Measurements from ENCODE around the gene TJP1.

Gene TJP1

DNA sequence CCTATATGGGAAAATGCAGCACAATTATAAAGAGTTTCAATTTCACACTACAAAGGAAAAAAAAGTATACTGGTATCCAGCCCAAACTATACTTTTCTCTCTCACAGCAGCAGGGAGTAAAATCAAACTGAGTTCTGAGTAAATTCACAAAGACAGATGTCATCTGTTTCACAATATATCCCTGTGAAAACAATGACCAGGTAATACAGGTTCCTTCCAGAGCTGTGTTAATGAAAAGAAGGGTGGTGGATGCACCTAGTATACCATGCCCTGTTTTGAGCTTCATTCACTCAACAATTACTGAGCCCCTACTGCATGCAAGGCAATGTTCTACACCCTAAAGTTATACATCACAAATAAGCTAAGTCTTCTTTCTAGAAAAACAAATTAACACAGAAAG is 108.5 kb downstream of the TJP1 start:
- no peak for TF ChIP-seq EZH2 (IDR thresholded peaks at IDR 0.05; ENCODE audit: borderline replicate concordance, low read depth, low read length, severe bottlenecking)
- TF ChIP-seq, protein P1, sequence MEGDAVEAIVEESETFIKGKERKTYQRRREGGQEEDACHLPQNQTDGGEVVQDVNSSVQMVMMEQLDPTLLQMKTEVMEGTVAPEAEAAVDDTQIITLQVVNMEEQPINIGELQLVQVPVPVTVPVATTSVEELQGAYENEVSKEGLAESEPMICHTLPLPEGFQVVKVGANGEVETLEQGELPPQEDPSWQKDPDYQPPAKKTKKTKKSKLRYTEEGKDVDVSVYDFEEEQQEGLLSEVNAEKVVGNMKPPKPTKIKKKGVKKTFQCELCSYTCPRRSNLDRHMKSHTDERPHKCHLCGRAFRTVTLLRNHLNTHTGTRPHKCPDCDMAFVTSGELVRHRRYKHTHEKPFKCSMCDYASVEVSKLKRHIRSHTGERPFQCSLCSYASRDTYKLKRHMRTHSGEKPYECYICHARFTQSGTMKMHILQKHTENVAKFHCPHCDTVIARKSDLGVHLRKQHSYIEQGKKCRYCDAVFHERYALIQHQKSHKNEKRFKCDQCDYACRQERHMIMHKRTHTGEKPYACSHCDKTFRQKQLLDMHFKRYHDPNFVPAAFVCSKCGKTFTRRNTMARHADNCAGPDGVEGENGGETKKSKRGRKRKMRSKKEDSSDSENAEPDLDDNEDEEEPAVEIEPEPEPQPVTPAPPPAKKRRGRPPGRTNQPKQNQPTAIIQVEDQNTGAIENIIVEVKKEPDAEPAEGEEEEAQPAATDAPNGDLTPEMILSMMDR (IDR thresholded peaks at IDR 0.05; ENCODE audit: borderline replicate concordance, extremely low read depth, low read length, poor library complexity, severe bottlenecking) = no peak
- ATAC-seq (ENCODE audit: insufficient read depth, low read depth) = no peak
- no peaks in the 10 kb centered on the region for H4K20me1 ChIP-seq (ENCODE audit: insufficient read depth, low read length)
- no peaks in the 10 kb centered on the region for H3K27me3 ChIP-seq (ENCODE audit: insufficient read depth, low read length, poor library complexity)
- H3K27ac ChIP-seq (ENCODE audit: low read length) = no peak overlapping the region
- H2AFZ ChIP-seq (ENCODE audit: low read depth, low read length) = no peak overlapping the region
- no peak overlapping the region for H3K4me2 ChIP-seq (ENCODE audit: insufficient read depth, low read length)
- no peak for DNase-seq
- H3K9ac ChIP-seq (ENCODE audit: low read depth, low read length) = no peak overlapping the region
- H3K36me3 ChIP-seq (ENCODE audit: insufficient read depth, low read length) = no peaks in the 10 kb centered on the region
- H3K4me1 ChIP-seq (ENCODE audit: insufficient read depth, low read length) = no peaks in the 10 kb centered on the region
- no peaks in the 10 kb centered on the region for H3K9me3 ChIP-seq (ENCODE audit: insufficient read depth, low read length, severe bottlenecking)
- H3K4me3 ChIP-seq (ENCODE audit: low read depth in 1 of 2, low read length in 2 of 2) = no peak overlapping the region
- H3K79me2 ChIP-seq (ENCODE audit: insufficient read depth, low read length) = no peaks in the 10 kb centered on the region

DNA sequence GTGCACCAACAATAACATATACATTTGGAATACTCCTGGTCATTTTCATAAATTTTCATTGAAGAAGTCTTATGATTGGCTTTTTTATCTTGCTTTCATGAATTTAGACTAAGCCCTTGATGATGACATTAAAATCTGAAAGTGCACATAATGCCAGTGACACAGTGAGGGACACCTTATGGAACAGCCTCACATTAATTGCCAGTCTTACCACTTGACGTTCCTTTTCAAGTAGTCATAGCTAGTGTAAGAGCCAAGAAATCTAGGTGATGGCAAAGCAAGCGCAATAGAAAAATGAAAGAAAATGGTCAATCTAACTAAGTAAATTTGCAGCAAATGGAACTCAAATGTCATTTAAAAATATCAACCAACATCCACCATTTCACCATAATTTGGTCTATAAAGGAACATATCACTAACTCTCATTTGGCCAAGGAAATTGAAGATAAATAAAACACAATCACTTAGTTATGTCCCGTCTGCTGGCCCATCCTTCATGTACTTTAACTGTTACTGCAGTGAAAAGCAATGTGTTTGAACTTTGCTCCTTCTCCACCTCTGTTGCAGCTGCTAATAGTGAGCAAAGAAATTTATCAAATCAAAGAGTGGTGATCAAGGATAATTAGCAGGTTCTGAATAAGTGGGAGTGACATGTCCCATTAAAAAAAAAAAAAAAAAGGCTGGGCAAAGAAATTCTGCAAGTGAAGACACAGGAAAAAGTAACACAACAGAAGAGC is 110.0 kb downstream of the TJP1 start:
- TF ChIP-seq EZH2 (IDR thresholded peaks at IDR 0.05; ENCODE audit: borderline replicate concordance, low read depth, low read length, severe bottlenecking) = no peak
- TF ChIP-seq, protein P1 (IDR thresholded peaks at IDR 0.05; ENCODE audit: borderline replicate concordance, extremely low read depth, low read length, poor library complexity, severe bottlenecking) = no peak
- DNase-seq (no peak), ATAC-seq (ENCODE audit: insufficient read depth, low read depth) (no peak)
- Histone ChIP-seq H3K27ac (ENCODE audit: low read length) (no peak overlapping the region), H3K9me3 (ENCODE audit: insufficient read depth, low read length, severe bottlenecking) (no peaks in the 10 kb centered on the region), H3K36me3 (ENCODE audit: insufficient read depth, low read length) (no peaks in the 10 kb centered on the region), H3K79me2 (ENCODE audit: insufficient read depth, low read length) (no peaks in the 10 kb centered on the region), H3K4me1 (ENCODE audit: insufficient read depth, low read length) (no peaks in the 10 kb centered on the region), H3K27me3 (ENCODE audit: insufficient read depth, low read length, poor library complexity) (no peaks in the 10 kb centered on the region), H3K4me3 (ENCODE audit: low read depth in 1 of 2, low read length in 2 of 2) (no peak overlapping the region), H4K20me1 (ENCODE audit: insufficient read depth, low read length) (no peaks in the 10 kb centered on the region), H3K9ac (ENCODE audit: low read depth, low read length) (no peak overlapping the region), H2AFZ (ENCODE audit: low read depth, low read length) (no peak overlapping the region), H3K4me2 (ENCODE audit: insufficient read depth, low read length) (no peak overlapping the region)

DNA sequence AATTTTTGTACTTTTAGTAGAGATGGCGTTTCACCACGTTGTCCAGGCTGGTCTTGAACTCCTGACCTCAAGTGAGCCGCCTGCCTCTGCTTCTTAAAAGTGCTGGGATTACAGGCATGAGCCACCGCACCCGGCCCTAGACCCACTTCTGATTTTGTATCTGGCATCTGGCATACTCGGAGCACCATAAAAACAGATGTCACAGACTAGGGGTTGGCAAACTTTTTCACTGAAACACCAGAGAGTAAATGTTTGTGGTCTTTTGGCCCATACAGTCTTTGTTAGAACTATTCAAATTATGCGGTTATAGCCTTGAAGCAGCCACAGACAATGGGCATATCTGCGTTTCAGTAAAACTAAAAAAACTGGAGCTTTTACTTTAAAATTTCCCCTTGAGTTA is 110.7 kb downstream of the TJP1 start:
- no peaks in the 10 kb centered on the region for H3K36me3 ChIP-seq (ENCODE audit: insufficient read depth, low read length)

More for the DNA sequence above, 110.7 kb downstream of the TJP1 start:
- no peak overlapping the region for H3K9ac ChIP-seq (ENCODE audit: low read depth, low read length)
- H3K4me3 ChIP-seq (ENCODE audit: low read depth in 1 of 2, low read length in 2 of 2) = no peak overlapping the region
- no peak overlapping the region for H3K4me2 ChIP-seq (ENCODE audit: insufficient read depth, low read length)
- no peak overlapping the region for H3K27ac ChIP-seq (ENCODE audit: low read length)
- H4K20me1 ChIP-seq (ENCODE audit: insufficient read depth, low read length) = no peaks in the 10 kb centered on the region
- no peak overlapping the region for H2AFZ ChIP-seq (ENCODE audit: low read depth, low read length)
- DNase-seq (no peak), ATAC-seq (ENCODE audit: insufficient read depth, low read depth) (no peak)
- no peaks in the 10 kb centered on the region for H3K79me2 ChIP-seq (ENCODE audit: insufficient read depth, low read length)
- no peaks in the 10 kb centered on the region for H3K27me3 ChIP-seq (ENCODE audit: insufficient read depth, low read length, poor library complexity)
- no peaks in the 10 kb centered on the region for H3K9me3 ChIP-seq (ENCODE audit: insufficient read depth, low read length, severe bottlenecking)
- no peaks in the 10 kb centered on the region for H3K4me1 ChIP-seq (ENCODE audit: insufficient read depth, low read length)
- no peak for TF ChIP-seq EZH2 (IDR thresholded peaks at IDR 0.05; ENCODE audit: borderline replicate concordance, low read depth, low read length, severe bottlenecking)
- TF ChIP-seq, protein P1 (IDR thresholded peaks at IDR 0.05; ENCODE audit: borderline replicate concordance, extremely low read depth, low read length, poor library complexity, severe bottlenecking) = no peak

Measured in DND-41 (cell line).